HEK293 (cell line): ENCODE data around the gene ATE1.

ENCODE experiments used
- CTCF ChIA-PET: fragments of 350-600 bp; formaldehyde crosslinking; extraction: SDS; loops from one replicate; lab custom pipeline; 2021; ENCODE audit warnings: antibody characterized with exemption; lab: Yijun Ruan, JAX
- POLR2A ChIA-PET: fragments of 300-600 bp; formaldehyde crosslinking; extraction: SDS; loops from one replicate; lab custom pipeline; 2020; ENCODE audit warnings: antibody characterized with exemption, inconsistent platforms; lab: Yijun Ruan, JAX
- H3K27ac ChIP-seq: fragments of 200-500 bp; sonication (Bioruptor generic); 2 replicates; pipeline ENCODE4 v1.5.1; 2014; ENCODE audit warnings: low read depth, low read length, control low read depth, inconsistent platforms; ENCODE audit errors: extremely low read depth
- H3K36me3 ChIP-seq, 2 experiments: fragments of 200-500 bp in 1 of 2; sonication (Bioruptor generic) in 1 of 2; 1 replicate in 1 of 2; 2 replicates in 1 of 2; pipeline ENCODE4 v1.5.1; 2014 to 2017; ENCODE audit warnings: inconsistent platforms in 2 of 2, low read length in 2 of 2; ENCODE audit not compliant: control insufficient read depth in 2 of 2, insufficient read depth in 1 of 2
- H3K4me1 ChIP-seq: fragments of 200-500 bp; sonication (Bioruptor generic); 2 replicates; pipeline ENCODE4 v1.5.1; 2014; ENCODE audit warnings: mild to moderate bottlenecking, low read length, inconsistent platforms; ENCODE audit not compliant: control insufficient read depth, insufficient read depth
- H3K4me3 ChIP-seq: 2 replicates; pipeline ENCODE4 v1.5.1; 2011; ENCODE audit warnings: low read depth, mild to moderate bottlenecking, control low read depth, low read length, moderate library complexity
- H3K9me3 ChIP-seq: fragments of 200-500 bp; sonication (Bioruptor generic); 2 replicates; pipeline ENCODE4 v1.5.1; 2014; ENCODE audit warnings: low read depth, low read length, inconsistent platforms; ENCODE audit not compliant: control insufficient read depth, insufficient read depth
- FEZF1 ChIP-seq: fragments of 450-650 bp; formaldehyde crosslinking; IDR thresholded peaks from 2 replicates; pipeline ENCODE4 v1.5.1; 2016; ENCODE audit warnings: missing biosample characterization, missing genetic modification characterization
- KLF8 ChIP-seq: fragments of 450-650 bp; formaldehyde crosslinking; IDR thresholded peaks from 2 replicates; pipeline ENCODE4 v1.5.1; 2016; ENCODE audit warnings: missing biosample characterization, missing genetic modification characterization
- ZBTB17 ChIP-seq: fragments of 450-650 bp; formaldehyde crosslinking; IDR thresholded peaks from 2 replicates; pipeline ENCODE4 v1.5.1; 2016; ENCODE audit warnings: missing biosample characterization, missing genetic modification characterization
- ZFP3 ChIP-seq: fragments of 450-650 bp; formaldehyde crosslinking; IDR thresholded peaks from 2 replicates; pipeline ENCODE4 v1.5.1; 2016; ENCODE audit warnings: low read depth, missing biosample characterization, missing genetic modification characterization
- ZNF10 ChIP-seq: fragments of 450-650 bp; formaldehyde crosslinking; IDR thresholded peaks from 2 replicates; pipeline ENCODE4 v1.5.1; 2017; ENCODE audit warnings: missing biosample characterization, missing genetic modification characterization
- ZNF132 ChIP-seq: fragments of 450-650 bp; formaldehyde crosslinking; IDR thresholded peaks from 2 replicates; pipeline ENCODE4 v1.5.1; 2017; ENCODE audit warnings: missing biosample characterization, missing genetic modification characterization, borderline replicate concordance
- ZNF2 ChIP-seq: fragments of 450-650 bp; formaldehyde crosslinking; IDR thresholded peaks from 2 replicates; pipeline ENCODE4 v1.5.1; 2016; ENCODE audit warnings: missing biosample characterization, missing genetic modification characterization
- ZNF391 ChIP-seq: fragments of 450-650 bp; formaldehyde crosslinking; IDR thresholded peaks from 2 replicates; pipeline ENCODE4 v1.5.1; 2016; ENCODE audit warnings: low read depth, missing biosample characterization, missing genetic modification characterization, borderline replicate concordance
- ZNF426 ChIP-seq: fragments of 450-650 bp; formaldehyde crosslinking; IDR thresholded peaks from 2 replicates; pipeline ENCODE4 v1.5.1; 2017; ENCODE audit warnings: missing biosample characterization, missing genetic modification characterization, mild to moderate bottlenecking, inconsistent platforms, moderate library complexity
- ZNF596 ChIP-seq: fragments of 450-650 bp; IDR thresholded peaks from 2 replicates; pipeline ENCODE4 v1.5.0; 2018; ENCODE audit warnings: missing biosample characterization, mild to moderate bottlenecking, missing genetic modification characterization, moderate library complexity
- ZNF629 ChIP-seq: fragments of 450-650 bp; formaldehyde crosslinking; IDR thresholded peaks from 2 replicates; pipeline ENCODE4 v1.5.1; 2017; ENCODE audit warnings: missing biosample characterization, missing genetic modification characterization
- ZNF654 ChIP-seq: fragments of 450-650 bp; formaldehyde crosslinking; IDR thresholded peaks from 2 replicates; pipeline ENCODE4 v1.5.1; 2016; ENCODE audit warnings: low read depth, missing biosample characterization, missing genetic modification characterization
- ZNF660 ChIP-seq: fragments of 450-650 bp; IDR thresholded peaks from 2 replicates; pipeline ENCODE4 v1.5.1; 2018; ENCODE audit warnings: missing biosample characterization, mild to moderate bottlenecking, missing genetic modification characterization
- ZNF76 ChIP-seq: fragments of 450-650 bp; formaldehyde crosslinking; IDR thresholded peaks from 2 replicates; pipeline ENCODE4; 2016; ENCODE audit warnings: low read depth, missing biosample characterization, missing genetic modification characterization, borderline replicate concordance
- ZNF843 ChIP-seq: fragments of 450-650 bp; formaldehyde crosslinking; IDR thresholded peaks from 2 replicates; pipeline ENCODE4 v1.5.1; 2016; ENCODE audit warnings: missing biosample characterization, missing genetic modification characterization
- ZXDB ChIP-seq: fragments of 450-650 bp; formaldehyde crosslinking; IDR thresholded peaks from 2 replicates; pipeline ENCODE4 v1.5.1; 2016; ENCODE audit warnings: missing biosample characterization, missing genetic modification characterization
- TF ChIP-seq, protein P1 (sequence below): fragments of 450-650 bp; formaldehyde crosslinking; IDR thresholded peaks from 2 replicates; pipeline ENCODE4 v1.5.1; 2017; ENCODE audit warnings: missing biosample characterization, missing genetic modification characterization
- TF ChIP-seq, protein P2 (sequence below): fragments of 450-650 bp; formaldehyde crosslinking; IDR thresholded peaks from 2 replicates; pipeline ENCODE4 v1.5.1; 2016; ENCODE audit warnings: missing biosample characterization, missing genetic modification characterization
- TF ChIP-seq, protein P3 (sequence below): fragments of 450-650 bp; formaldehyde crosslinking; IDR thresholded peaks from 2 replicates; pipeline ENCODE4 v1.5.1; 2017; ENCODE audit warnings: missing biosample characterization, missing genetic modification characterization
- TF ChIP-seq, protein P4 (sequence below): fragments of 450-650 bp; formaldehyde crosslinking; IDR thresholded peaks from 2 replicates; pipeline ENCODE4 v1.5.1; 2016; ENCODE audit warnings: missing biosample characterization, missing genetic modification characterization
- TF ChIP-seq, protein P5 (sequence below): fragments of 450-650 bp; formaldehyde crosslinking; IDR thresholded peaks from 2 replicates; pipeline ENCODE4 v1.5.1; 2016; ENCODE audit warnings: missing biosample characterization, missing genetic modification characterization
- TF ChIP-seq, protein P6 (sequence below): fragments of 450-650 bp; IDR thresholded peaks from 2 replicates; pipeline ENCODE4 v1.5.1; 2018; ENCODE audit warnings: missing biosample characterization, mild to moderate bottlenecking, missing genetic modification characterization

Gene ATE1

DNA sequence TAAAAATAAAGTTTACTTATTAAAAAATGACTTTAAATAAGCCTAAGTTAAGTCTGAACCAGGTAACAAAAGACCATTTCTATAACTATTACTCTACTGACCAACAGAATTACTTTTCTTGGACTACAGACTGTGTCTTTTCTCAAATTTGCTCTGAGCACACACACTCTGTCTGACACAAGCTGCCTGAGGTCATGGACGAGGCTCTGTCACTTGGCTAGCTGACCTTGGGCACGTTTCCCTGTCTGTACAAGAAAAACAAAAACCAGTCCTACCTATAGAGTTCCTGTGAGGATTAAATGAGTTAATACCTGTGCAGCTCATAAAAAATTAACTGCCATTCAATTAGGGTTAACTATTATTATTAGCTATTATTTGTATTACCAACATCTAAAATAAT is 22.9 kb downstream of the ATE1 start:
- ChIA-PET POLR2A (no interaction called here), CTCF (no interaction called here)
- Histone ChIP-seq H3K4me3 (no peak overlapping the region), H3K4me1 (peaks cover 5% of the 10 kb centered on the region; the same call in 1 of the 2 replicates), H3K36me3 (peaks cover 3 to 11% of the 10 kb centered on the region in 2 experiments), H3K27ac (no peak overlapping the region), H3K9me3 (no peaks in the 10 kb centered on the region)
- TF ChIP-seq, protein P1, sequence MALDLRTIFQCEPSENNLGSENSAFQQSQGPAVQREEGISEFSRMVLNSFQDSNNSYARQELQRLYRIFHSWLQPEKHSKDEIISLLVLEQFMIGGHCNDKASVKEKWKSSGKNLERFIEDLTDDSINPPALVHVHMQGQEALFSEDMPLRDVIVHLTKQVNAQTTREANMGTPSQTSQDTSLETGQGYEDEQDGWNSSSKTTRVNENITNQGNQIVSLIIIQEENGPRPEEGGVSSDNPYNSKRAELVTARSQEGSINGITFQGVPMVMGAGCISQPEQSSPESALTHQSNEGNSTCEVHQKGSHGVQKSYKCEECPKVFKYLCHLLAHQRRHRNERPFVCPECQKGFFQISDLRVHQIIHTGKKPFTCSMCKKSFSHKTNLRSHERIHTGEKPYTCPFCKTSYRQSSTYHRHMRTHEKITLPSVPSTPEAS (tag by site-specific recombination), result no peak
- TF ChIP-seq ZBTB17 (tag by site-specific recombination), result no peak
- no peak for TF ChIP-seq KLF8 (tag by site-specific recombination)
- TF ChIP-seq ZNF132, result no peak

DNA sequence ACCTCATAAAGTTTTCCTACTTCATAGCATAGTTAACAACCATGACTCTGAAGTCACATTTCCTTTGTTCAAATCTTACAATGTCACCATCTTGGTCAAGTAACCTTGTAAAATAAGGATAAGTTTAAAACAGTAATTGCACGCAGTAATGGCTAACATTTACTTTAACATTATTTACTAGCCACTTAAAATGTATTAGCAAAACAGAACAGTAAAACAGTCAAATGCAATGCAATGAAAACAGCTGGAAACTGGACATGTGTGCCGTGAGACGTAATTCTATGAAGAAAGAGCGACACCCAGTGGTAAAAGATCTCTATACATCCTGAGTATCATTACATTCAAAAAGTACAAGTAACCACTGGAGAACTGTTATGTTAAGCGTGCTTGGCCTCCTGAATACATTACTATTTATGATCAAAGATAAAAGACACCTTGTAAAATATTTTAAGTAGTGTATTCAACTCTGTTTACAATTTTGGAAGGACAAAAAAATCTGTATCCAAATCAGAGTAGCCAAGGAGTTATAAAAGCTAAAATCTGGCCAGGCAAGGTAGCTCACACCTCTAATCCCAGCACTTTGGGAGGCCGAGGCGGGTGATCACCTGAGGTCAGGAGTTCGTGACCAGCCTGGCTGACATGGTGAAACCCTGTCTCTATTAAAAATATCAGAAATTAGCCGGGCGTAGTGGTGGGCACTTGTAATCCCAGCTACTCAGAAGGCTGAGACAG is 27.2 kb downstream of the ATE1 start:
- H3K9me3 ChIP-seq, result no peaks in the 10 kb centered on the region
- TF ChIP-seq, protein P2, sequence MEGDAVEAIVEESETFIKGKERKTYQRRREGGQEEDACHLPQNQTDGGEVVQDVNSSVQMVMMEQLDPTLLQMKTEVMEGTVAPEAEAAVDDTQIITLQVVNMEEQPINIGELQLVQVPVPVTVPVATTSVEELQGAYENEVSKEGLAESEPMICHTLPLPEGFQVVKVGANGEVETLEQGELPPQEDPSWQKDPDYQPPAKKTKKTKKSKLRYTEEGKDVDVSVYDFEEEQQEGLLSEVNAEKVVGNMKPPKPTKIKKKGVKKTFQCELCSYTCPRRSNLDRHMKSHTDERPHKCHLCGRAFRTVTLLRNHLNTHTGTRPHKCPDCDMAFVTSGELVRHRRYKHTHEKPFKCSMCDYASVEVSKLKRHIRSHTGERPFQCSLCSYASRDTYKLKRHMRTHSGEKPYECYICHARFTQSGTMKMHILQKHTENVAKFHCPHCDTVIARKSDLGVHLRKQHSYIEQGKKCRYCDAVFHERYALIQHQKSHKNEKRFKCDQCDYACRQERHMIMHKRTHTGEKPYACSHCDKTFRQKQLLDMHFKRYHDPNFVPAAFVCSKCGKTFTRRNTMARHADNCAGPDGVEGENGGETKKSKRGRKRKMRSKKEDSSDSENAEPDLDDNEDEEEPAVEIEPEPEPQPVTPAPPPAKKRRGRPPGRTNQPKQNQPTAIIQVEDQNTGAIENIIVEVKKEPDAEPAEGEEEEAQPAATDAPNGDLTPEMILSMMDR (tag by site-specific recombination), result peak; percentile 58; the same call in 1 of the 2 replicates
- TF ChIP-seq ZNF76 (no peak), ZNF629 (tag by site-specific recombination) (0 out of 2 replicates have a peak, but pooled peaks have one; percentile 26), ZNF391 (tag by site-specific recombination) (0 out of 2 replicates have a peak, but pooled peaks have one; percentile 27), FEZF1 (tag by site-specific recombination) (peak; percentile 61; the same call in 1 of the 2 replicates), ZNF426 (tag by site-specific recombination) (no peak), ZNF10 (tag by site-specific recombination) (peak; percentile 13; the same call in 1 of the 2 replicates), ZNF2 (tag by site-specific recombination) (0 out of 2 replicates have a peak, but pooled peaks have one; percentile 23), ZXDB (tag by site-specific recombination) (0 out of 2 replicates have a peak, but pooled peaks have one; percentile 28), ZNF596 (tag by site-specific recombination) (no peak), ZFP3 (tag by site-specific recombination) (no peak), ZNF654 (peak; percentile 91), ZNF843 (tag by site-specific recombination) (peak; percentile 77), ZNF660 (peak; percentile 54; the same call in 1 of the 2 replicates)
- TF ChIP-seq, protein P3, sequence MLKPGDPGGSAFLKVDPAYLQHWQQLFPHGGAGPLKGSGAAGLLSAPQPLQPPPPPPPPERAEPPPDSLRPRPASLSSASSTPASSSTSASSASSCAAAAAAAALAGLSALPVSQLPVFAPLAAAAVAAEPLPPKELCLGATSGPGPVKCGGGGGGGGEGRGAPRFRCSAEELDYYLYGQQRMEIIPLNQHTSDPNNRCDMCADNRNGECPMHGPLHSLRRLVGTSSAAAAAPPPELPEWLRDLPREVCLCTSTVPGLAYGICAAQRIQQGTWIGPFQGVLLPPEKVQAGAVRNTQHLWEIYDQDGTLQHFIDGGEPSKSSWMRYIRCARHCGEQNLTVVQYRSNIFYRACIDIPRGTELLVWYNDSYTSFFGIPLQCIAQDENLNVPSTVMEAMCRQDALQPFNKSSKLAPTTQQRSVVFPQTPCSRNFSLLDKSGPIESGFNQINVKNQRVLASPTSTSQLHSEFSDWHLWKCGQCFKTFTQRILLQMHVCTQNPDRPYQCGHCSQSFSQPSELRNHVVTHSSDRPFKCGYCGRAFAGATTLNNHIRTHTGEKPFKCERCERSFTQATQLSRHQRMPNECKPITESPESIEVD (tag by site-specific recombination), result peak; percentile 82
- TF ChIP-seq, protein P4, sequence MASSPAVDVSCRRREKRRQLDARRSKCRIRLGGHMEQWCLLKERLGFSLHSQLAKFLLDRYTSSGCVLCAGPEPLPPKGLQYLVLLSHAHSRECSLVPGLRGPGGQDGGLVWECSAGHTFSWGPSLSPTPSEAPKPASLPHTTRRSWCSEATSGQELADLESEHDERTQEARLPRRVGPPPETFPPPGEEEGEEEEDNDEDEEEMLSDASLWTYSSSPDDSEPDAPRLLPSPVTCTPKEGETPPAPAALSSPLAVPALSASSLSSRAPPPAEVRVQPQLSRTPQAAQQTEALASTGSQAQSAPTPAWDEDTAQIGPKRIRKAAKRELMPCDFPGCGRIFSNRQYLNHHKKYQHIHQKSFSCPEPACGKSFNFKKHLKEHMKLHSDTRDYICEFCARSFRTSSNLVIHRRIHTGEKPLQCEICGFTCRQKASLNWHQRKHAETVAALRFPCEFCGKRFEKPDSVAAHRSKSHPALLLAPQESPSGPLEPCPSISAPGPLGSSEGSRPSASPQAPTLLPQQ (tag by site-specific recombination), result peak; percentile 34; the same call in 1 of the 2 replicates
- TF ChIP-seq, protein P5, sequence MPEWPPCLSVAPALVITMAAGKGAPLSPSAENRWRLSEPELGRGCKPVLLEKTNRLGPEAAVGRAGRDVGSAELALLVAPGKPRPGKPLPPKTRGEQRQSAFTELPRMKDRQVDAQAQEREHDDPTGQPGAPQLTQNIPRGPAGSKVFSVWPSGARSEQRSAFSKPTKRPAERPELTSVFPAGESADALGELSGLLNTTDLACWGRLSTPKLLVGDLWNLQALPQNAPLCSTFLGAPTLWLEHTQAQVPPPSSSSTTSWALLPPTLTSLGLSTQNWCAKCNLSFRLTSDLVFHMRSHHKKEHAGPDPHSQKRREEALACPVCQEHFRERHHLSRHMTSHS (tag by site-specific recombination), result no peak
- TF ChIP-seq, protein P6, sequence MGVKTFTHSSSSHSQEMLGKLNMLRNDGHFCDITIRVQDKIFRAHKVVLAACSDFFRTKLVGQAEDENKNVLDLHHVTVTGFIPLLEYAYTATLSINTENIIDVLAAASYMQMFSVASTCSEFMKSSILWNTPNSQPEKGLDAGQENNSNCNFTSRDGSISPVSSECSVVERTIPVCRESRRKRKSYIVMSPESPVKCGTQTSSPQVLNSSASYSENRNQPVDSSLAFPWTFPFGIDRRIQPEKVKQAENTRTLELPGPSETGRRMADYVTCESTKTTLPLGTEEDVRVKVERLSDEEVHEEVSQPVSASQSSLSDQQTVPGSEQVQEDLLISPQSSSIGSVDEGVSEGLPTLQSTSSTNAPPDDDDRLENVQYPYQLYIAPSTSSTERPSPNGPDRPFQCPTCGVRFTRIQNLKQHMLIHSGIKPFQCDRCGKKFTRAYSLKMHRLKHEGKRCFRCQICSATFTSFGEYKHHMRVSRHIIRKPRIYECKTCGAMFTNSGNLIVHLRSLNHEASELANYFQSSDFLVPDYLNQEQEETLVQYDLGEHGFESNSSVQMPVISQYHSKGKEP, result peak; percentile 83
- peaks cover 8 to 22% of the 10 kb centered on the region in 2 experiments for H3K36me3 ChIP-seq
- no peak overlapping the region for H3K27ac ChIP-seq
- H3K4me1 ChIP-seq, result peaks cover 9% of the 10 kb centered on the region; the same call in 1 of the 2 replicates
- H3K4me3 ChIP-seq, result no peak overlapping the region
- POLR2A ChIA-PET, result no interaction called here
- CTCF ChIA-PET, result interaction anchor here (0.5 to 2.9 kb wide), 36 partner anchors 10 to 1077 kb away, joined by 3 to 20 read pairs (median 4); no protein-coding TSS in a partner anchor
